Activated T-cell treated with anti-CD3 and anti-CD28 coated beads for 4 hours (primary cell): ENCODE measurements around the gene TRPM2.

ENCODE experiments used
- DNase-seq: peaks from one replicate; pipeline ENCODE4 v3.0.0-alpha.2; 2020

TRPM2 gene

DNA sequence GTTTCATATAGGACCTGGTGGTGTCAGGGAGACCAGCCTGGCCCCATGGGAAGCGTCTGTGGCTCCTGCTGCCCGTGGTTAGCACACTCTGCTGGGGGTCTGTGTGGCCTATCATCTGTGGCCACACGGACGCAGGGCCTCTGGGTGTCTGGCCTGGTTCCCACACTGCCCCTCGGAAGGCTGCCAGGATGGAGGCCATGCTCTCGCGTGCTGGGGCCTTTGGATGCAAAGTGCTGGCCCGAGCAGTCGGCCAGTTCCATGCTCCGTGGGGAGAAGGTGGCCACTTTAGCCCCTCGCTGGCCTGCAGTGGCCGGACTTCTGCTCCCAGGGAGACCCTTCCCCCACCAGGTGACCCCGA lies 81.1 kb downstream of the TRPM2 start:
- no peak for DNase-seq

DNA sequence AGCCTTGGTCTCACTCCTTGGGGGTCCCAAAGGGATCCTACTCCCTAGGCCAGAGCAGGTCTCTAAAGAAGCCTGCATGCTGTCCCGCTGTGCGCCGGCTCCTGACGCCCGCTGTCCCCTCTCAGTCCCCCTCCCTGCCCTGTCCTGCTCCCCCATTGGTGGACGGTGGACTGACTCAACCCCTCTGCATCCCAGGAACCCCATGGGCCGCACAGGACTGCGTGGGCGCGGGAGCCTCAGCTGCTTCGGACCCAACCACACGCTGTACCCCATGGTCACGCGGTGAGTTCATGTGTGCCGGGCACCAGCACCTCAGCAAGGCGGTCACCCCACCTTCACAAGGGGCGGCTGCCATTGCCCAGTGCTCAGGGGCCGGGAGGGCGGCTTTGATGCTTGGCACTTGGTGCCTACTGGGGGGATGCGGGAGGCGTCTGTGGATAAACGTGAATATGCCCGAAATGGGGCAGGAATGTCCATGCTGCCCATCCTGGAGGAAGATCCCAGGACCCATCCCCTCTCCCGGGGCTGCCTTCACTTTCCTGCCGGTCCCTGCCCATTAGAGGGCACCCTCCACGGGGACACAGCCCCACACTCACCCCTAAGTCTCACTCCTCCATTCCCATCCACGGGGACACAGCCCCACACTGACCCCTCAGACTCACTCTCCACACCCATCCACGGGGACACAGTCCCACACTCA lies 81.7 kb downstream of the TRPM2 start:
- no peak for DNase-seq

- DNase-seq = no peak
Observed at GRCh38 chr21:44436111-44436611, 82.7 kb downstream of the TRPM2 start.

DNA sequence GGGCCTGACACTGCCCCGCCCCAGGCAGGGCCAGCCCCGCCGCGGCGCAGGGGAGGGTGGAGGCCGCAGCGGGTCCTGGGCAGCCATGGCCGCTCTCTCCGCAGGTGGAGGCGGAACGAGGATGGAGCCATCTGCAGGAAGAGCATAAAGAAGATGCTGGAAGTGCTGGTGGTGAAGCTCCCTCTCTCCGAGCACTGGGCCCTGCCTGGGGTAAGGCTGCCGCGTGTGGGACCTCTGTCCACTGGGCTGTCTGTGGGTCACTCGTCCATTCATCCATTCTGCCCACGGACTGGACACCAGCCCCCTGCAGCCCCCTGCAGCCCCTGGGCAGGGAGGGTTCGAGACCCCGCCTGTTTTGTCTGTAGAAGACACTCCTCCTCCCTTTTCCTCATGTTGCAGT lies 83.5 kb downstream of the TRPM2 start:
- no peak for DNase-seq

- no peak for DNase-seq
Observed at GRCh38 chr21:44437371-44437695, 83.9 kb downstream of the TRPM2 start.

GRCh38 chr21:44437696-44438431 lies 84.4 kb downstream of the TRPM2 start:
- DNase-seq = no peak

DNA sequence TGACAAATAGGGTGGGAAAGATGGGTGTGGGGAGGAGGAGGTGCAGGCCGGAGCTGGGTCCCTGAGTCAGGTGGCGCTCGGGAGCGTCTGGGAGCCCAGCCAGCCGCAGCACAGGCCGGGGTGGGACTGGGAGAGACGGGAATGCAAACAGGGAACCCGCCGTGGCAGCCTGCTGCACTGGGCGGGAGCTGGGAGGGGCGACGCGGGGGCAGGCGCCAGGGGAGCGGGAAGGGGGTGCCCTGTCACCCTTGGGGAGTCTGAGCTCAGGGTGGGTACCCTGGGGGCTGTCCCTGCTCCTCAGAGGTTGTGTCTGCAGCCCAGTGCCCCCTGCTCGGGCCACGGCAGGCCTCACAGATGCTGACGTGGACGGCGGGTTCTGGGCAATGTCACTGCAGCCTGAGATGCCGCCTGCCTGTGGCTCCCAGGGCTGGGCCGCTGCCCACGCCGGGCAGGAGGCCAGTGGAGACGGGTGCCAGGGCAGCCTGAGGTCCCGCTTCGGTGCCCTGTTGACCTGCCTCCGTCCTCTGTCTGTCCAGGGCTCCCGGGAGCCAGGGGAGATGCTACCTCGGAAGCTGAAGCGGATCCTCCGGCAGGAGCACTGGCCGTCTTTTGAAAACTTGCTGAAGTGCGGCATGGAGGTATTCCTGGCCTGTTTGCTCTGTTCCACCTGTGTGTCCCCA lies 85.2 kb downstream of the TRPM2 start:
- no peak for DNase-seq

- DNase-seq = no peak
Observed at GRCh38 chr21:44439211-44439600, 85.8 kb downstream of the TRPM2 start.

DNA sequence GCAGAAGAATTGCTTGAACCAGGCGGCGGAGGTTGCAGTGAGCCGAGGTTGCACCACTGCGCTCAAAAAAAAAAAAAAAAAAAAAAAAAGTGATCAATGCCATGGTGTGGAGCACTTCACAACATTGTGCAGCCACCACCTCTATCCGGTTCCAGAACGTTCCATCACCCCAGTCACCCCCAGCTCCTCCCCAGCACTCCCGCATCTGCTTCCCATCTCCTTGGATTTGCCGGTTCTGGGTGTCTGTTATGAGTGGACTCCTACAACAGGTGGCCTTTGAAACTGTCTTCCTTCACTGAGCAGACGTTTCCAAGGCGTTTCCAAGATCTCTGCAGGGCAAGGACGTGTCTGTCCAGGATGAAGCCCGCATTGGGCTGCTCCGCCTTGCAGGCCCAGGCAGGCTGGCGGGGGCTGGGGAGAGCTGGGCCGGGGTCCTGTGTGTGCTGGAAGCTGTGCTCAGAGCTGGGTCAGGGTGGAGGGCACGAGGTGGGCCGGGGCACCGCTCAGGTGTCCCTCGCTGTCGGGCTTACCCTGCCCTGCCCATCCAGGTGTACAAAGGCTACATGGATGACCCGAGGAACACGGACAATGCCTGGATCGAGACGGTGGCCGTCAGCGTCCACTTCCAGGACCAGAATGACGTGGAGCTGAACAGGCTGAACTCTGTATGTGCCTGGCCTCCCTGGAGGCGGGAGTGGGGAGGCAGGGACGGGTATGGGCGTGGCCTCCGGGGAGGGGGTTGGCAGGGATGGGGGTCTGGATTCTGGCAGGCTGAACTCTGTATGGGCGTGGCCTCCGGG lies 87.0 kb downstream of the TRPM2 start:
- no peak for DNase-seq

DNA sequence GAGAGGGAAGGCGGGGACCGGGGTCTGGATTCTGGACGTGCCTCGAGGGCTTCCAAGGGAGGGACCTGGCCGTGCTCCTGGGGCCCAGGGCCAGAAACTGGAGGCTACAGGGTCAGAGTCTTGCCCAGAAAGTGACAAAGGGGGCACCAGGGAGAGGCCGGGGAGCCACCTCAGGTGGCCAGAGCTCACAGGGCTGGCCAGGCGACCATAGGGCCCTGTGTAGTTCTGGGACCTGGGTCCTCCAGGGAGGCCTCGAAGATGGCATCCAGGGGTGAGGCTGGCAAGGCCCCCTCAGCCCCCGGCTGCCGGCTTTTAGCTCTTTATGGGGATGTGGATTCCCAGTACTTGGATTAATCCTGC lies 87.6 kb downstream of the TRPM2 start:
- DNase-seq = no peak

DNA sequence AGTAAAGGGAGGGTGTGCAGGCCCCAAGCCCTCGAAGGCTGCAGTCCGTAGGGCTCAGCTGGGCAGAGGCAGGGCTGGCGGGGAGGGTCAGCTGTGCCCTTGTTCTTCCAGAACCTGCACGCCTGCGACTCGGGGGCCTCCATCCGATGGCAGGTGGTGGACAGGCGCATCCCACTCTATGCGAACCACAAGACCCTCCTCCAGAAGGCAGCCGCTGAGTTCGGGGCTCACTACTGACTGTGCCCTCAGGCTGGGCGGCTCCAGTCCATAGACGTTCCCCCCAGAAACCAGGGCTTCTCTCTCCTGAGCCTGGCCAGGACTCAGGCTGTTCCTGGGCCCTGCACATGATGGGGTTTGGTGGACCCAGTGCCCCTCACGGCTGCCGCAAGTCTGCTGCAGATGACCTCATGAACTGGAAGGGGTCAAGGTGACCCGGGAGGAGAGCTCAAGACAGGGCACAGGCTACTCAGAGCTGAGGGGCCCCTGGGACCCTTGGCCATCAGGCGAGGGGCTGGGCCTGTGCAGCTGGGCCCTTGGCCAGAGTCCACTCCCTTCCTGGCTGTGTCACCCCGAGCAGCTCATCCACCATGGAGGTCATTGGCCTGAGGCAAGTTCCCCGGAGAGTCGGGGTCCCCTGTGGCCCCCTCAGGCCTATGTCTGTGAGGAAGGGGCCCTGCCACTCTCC lies 88.3 kb downstream of the TRPM2 start:
- no peak for DNase-seq

- DNase-seq = no peak
Observed at GRCh38 chr21:44442266-44443125, 89.1 kb downstream of the TRPM2 start.

DNA sequence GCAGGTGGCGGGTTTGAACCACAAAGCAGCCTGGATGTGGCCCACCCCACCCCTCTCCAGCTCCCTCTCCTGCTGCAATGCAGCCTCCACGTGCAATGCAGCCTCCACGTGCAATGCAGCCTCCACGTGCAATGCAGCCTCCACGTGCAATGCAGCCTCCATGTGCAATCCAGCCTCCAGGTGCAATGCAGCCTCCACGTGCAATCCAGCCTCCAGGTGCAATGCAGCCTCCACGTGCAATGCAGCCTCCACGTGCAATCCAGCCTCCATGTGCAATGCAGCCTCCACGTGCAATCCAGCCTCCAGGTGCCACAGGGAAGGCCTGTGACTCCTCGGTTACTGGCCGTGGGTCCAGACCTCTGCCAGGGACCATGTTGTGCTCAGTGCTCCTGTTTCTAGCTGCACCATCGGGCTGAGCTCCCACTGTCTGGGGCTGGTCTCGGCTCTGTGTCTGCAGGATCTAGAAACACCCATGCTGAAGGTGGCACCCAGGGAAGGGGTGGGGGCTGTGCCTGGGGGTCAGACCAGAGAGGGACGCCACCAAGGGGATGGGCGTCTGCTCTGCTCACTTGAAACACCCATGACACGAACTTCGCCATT lies 90.0 kb downstream of the TRPM2 start:
- no peak for DNase-seq

- DNase-seq = no peak
Observed at GRCh38 chr21:44443891-44444285, 90.5 kb downstream of the TRPM2 start.

DNA sequence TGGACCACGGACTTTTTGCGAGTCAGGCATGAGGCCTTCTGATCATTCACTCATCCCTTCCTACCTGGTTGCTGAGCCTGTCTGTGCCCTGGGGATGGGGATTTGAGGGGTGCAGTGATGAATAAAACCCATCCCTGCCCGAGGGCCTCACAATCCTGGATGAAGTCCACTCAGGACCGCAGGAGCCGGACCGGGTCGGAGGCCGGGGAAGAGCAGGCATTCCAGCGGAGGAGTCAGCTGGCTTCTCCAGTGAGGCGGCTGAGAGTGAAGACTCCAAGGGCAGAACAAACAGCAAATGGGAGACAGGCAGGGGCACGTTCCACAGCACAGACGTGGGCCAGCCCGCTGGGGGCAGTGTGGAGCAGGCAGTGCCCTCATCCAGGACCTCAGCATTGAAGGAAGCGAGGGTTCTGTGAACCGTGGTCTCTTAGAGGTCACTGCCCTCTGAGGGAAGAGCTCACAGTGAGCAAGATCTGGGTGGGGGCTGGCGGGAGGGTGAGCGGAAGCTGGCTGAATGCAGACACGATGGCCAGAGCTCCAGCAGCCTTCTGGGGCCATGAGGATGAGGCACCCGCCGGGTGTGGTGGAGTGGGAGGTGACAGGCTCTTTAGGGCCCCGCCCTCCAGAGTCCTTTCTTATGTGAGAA lies 91.0 kb downstream of the TRPM2 start:
- no peak for DNase-seq

GRCh38 chr21:44445145-44445812 lies 91.9 kb downstream of the TRPM2 start:
- DNase-seq = no peak

DNA sequence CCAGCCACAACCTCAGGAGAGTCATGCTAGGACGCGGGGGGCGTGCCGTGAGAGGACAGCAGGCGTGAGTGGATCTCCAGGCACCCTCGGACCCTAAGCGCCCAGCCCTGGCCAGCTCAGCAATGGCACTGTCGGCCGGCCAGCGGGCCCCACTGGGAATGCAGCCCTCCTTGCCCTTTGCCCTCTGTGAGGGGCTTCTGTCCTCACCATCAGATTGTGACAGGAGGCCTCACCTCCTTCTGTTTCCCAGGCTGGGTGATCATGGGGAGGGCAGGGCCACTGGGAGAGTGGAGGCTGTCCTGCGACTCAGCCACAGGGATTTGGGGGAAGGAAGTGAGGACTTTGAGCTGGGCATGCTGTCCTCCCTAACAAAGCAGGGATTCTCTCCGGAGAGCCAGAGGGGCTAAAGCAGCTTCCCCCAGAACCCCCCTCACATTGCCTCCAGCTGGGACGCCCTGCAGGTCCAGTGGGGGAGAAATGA lies 95.3 kb downstream of the TRPM2 start:
- DNase-seq = no peak

DNA sequence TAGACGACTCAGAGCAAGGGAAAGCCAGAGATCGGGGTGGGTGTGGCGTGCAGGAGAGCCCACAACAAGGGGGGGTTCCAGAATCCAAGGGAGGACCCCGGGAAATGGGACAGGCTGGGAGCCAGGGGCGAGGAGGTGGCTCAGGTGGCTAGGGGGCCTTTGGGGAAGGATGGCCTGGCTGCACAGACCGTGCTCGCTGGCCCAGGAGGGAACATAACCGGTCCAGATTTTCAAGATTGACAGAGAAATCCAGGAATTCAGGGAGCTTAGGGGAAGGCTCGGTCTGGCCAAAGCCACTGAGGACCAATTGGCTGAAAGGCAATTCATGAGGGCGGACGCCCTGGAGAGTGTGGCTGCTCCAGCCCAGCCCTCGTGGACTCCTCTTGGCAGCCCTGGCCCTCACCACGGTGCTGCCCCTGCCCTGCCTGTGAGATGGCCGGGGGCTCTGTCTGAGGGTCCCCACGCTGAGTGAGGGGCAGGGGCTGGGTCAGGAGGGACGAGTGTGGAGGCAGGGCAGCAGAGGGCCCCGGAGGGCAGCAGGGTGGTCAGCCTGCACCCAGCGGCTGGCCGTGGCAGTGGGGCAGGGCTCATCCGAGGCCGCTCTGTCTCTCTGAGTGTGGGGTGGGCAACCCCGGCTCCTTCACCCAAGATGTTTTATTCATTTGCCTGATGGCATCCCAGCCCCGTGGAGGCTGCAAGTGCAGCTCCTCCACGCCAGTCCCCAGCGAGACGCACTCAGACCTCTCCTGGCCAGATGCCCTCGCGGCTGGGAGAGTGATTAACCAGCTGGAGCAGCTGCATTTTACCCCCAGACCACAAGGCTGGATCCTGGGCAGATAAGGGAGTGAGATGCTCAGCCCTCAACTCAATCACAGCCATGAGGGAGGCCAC lies 96.3 kb downstream of the TRPM2 start:
- DNase-seq = no peak

- no peak for DNase-seq
Observed at GRCh38 chr21:44450402-44450801, 97.0 kb downstream of the TRPM2 start.
